GM19455 (cell line): Measurements from ENCODE around the gene PCSK1.
"Not testable (repeated sequence)": the region's sequence is repeated elsewhere in the genome, so short reads cannot be mapped to it uniquely, and the experiment has no call there.

ENCODE experiments used
- ATAC-seq: cut with Tn5 transposase; IDR thresholded peaks from one replicate; pipeline ENCODE4 v1.9.1; 2021; ENCODE audit not compliant: unreplicated experiment

PCSK1 gene

DNA sequence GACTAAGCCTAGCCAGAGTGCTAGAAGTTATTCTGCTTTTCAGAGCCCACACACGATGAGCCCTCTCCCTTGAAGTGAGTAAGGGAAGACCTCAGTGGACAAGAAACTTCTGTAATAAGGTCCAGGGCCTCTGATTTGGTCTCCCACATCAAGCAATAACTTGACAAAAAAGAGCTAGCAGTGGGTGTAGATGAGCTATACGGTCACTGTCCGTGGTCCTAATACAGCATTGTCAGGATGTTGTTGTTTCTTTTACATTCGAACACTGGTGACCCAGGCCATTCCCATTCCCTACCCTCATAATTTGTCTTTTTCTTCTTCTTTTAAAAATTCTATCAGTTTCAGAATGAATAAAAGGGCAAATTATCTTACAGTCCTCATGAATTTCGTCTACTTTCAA, 5.2 kb downstream of the PCSK1 start:
- no peak for ATAC-seq

DNA sequence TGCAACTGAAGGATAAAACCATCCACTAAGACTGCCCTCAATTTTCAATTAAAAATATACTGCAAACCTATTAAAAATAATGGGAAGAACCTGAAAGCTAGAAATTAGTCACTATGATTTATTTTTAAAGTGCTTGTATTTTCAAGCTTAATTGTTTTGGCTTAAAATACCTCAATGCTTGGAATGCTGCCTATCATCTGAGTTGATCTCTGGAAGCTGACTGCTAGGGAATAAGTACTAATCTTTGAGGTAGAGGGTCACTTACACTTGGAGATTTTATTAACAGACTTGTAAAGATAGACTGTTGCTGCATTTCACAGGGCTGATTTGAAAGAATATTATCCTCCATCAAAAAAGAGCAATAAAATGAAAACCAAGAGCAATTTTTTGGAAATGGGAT, 6.2 kb downstream of the PCSK1 start:
- no peak for ATAC-seq

DNA sequence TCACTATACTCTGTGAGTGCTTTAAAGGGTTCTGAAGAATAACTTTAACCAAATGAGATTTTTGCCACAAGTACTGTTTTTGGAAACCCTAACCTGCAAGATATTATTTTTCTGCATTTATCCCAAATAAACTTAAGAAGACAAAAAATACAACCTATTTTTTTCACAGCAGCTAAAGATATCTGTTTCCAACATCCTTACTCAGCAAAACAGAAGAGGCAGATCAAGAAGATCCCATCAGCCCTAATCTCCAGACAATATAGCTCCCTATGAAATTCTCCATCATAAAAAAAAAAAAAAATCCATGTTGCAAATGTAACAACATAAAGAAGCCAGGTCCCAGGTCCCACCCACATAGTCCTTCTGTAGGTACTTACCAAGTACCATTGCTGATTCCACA, 7.6 kb downstream of the PCSK1 start:
- ATAC-seq, result no peak

- no peak for ATAC-seq
Measured at GRCh38 chr5:96415897-96416296, 17.2 kb downstream of the PCSK1 start.

DNA sequence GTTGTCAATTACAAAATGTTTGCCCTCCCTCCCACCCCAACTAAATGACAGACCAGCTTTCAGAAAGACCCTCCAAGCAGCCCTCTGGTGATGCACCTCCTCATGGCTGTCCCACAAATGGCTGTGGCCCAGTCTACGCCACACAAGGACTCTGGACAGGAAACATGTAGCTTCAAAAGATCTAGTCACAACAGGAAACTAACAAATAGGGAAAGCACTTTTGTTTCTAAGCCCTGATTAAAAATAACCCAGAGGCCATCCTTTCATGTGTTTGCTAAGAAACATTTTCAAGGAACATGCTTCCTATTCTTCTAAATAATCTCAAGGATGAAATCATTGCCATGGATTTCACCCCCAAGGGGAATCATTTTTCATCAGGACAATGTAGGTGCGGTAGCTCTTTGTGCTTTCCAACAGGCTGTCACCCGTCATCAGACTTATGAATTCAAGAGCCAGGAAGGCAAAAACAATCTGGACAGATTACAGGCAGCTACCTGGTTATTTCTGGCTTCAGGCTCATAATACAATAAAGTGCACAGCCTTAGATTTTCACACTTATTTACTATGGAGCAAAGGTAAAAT, 20.1 kb downstream of the PCSK1 start:
- no peak for ATAC-seq

- no peak for ATAC-seq
Measured at GRCh38 chr5:96410013-96410412, 23.0 kb downstream of the PCSK1 start.

DNA sequence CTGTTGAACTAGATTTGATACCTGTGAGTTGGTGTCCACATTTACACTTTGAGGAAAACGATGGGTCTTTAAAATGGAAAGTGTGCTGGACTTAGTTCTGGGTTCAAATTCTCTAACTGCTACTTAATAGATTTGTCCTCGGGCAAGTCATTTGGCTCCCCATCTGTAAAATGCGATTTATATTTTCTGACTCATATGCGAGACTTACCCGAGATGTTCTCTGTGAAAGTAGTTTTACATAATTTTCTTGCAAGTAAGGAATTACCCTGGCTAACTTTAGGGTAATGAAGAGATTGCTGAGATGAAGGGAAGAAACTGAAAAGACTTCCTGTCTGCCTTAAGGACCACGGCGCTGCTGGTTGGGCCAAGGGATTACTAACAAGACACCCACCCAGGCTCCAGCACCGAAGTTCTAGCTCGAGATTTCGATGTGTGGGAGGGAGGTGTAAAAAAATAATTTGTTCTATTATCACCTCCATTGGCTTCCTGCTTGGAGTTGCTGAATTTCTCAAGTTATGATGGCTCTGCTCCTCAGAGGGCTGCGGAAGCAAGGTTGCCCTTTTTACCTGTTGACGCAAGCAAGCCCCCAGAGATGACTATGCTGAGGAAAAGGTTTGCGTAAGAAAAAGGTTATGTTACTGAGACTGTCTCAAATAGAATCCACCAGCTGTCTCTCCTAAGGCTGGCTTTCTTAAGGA, 24.1 kb downstream of the PCSK1 start:
- ATAC-seq, result no peak

- ATAC-seq, result no peak
Measured at GRCh38 chr5:96408210-96408777, 24.8 kb downstream of the PCSK1 start.

- ATAC-seq, result no peak
Measured at GRCh38 chr5:96407436-96407835, 25.6 kb downstream of the PCSK1 start.

DNA sequence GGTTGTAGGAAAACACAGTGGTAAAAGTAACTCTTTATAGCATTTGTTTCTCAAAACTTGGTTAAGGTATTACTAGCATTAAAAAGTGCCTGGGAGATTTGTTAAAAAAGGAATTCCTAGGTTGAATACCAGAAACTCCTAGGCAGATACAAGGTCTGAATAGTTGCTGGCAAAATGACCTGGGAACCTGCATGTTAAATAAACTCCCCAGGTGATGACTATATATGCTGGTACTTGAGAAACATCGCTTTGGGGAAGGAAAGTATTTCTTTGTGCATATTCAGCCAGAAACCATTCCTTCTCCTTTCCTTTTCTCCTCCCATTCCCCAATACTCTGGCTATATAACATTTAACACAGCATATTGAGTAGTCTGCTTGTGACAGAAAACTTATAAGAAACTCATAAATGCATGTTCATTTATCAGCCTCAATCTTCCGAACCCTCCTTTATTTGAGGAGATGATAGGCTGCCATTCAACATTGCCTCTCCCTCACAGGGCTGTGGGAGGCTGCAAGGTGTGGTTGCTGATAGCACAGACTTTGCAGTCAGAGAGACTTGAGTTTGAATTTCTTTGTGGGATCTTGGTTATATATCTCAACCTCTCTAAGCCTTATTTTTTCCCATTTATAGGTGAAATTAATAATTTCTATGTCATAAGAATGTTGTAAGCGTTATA, 28.7 kb downstream of the PCSK1 start:
- ATAC-seq, result no peak

- ATAC-seq, result no peak
Measured at GRCh38 chr5:96402500-96402899, 30.5 kb downstream of the PCSK1 start.

DNA sequence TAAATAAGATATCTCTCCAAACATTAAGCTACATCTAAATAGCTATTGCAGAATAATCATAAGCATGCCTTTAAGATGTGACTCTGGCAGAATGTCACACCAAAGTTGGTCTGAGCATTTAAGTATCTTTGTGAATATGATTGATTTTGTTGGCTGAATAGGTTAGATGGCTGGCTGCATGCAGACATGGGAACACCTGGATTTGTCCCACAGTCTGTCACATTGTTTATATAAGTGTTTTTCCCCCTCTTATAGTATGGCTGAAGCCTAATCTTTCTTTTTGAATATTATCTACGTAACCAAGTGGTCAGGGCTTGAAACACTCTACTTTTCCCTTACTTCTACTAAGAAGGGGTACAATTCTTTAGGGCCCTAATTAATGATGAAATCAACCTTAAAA, 36.2 kb downstream of the PCSK1 start:
- no peak for ATAC-seq

- not testable (repeated sequence) for ATAC-seq
Measured at GRCh38 chr5:96395295-96395694, 37.8 kb downstream of the PCSK1 start.

DNA sequence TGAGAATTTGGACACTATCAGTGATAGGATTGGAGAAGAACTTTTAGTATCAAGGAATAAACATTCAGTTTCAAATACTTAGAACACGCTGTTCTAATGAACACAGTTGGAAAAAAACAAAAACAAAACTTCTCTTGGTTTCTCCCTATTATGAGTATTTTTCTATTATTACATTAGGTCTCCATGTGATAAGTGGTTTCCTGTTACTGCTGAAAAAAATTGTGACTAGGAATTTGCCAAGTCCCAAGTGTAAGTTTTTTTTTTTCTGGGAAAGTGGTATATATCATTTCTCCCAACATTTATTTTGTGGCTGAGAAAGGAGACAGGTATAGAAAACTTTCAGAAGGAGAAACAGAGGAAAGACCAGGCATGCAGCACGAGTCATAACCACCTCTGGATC, 41.1 kb downstream of the PCSK1 start:
- no peak for ATAC-seq

- ATAC-seq, result no peak
Measured at GRCh38 chr5:96388176-96388575, 44.9 kb downstream of the PCSK1 start.

DNA sequence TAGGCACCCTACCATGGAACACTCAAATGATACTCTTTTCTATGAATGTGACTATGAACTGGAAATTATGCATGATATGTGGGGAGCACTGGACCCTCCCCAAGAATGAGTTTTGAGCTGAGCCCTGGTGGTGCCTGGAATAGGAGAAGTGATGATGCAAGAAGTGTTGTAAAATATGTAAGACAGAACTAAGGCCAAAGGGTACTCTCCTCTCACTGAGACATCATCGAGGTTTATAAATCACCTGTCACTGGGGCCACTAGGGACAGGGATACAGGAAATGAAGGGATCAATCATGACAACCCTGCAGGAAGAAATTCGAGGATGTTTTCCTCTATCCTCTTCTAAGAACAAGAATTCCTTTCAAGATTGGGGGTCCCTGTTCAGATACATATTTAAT, 45.4 kb downstream of the PCSK1 start:
- no peak for ATAC-seq

DNA sequence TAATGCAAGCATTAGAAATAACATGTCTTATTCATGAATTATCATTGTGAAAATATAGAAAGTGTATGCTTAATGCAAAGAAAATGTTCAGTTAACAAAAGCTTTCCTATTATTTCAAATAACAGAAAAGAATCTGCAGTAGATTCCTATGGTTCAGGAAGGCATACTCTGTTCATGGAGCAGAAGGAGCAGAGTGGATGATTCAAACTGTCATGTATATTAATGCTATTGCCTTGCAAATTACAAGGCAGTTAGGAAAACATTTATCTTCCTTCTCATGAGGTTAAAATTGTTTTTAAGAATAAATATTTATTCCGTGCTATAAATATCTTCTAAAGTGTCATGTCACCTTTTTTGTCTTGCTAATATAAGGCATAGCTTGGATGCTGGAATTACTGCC, 47.5 kb downstream of the PCSK1 start:
- no peak for ATAC-seq

DNA sequence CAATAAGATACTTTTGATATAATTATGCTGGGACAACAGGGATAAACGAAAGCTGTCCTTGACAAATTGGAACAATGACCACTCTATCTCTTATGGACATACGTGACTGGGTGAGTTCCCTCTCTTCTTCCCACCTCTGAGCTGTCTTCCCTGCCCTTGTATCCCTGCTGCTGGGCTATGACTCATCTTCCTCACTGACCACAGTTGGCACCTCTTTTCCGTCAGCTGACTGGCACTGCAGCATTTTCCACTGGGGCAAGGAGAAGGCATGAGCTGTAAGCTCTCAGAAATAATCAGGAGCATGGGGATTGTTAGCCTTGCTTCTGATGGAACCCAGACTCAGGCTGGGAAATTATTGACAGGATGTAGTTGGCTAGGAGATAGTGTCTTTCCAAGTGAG, 48.7 kb downstream of the PCSK1 start:
- ATAC-seq, result no peak

DNA sequence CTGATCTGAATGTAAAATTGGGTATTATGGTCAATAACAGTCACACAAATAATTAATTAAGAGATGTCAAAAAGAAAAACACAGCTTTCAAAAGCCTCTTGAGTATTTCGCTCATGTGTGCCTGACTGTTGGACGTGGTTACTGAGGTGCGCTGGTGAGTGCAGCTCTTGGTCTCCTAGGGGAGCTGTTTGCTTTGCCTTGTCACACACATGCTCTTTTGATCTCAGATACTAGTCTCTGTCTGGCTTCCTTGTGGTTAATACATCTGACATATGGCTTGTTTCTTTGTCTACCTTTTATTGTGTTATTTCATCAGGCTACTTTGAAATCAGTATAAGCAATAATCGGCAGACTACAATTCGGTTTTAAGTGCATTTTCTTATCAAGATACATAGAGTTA, 51.5 kb downstream of the PCSK1 start:
- ATAC-seq, result no peak

DNA sequence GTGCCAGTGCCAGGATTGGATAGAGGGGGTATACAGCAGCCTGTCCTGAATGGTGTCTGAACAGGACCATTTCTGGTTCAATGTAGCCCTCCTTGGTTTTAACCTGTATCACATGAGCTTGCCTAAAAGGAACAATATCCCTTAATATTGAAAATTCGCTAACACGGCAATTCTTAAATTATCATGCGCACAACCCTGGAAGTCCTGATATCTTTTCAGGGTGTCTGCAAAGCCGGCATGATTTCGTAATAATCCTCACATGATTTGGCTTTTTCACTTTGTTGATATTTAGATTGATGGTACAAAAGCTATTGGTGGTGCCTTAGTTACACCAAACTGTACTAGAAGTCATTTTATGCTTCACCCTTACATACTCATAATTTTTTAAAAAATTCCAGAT, 53.2 kb downstream of the PCSK1 start:
- ATAC-seq, result no peak

GRCh38 chr5:96377597-96377996, 55.5 kb downstream of the PCSK1 start:
- ATAC-seq, result no peak

DNA sequence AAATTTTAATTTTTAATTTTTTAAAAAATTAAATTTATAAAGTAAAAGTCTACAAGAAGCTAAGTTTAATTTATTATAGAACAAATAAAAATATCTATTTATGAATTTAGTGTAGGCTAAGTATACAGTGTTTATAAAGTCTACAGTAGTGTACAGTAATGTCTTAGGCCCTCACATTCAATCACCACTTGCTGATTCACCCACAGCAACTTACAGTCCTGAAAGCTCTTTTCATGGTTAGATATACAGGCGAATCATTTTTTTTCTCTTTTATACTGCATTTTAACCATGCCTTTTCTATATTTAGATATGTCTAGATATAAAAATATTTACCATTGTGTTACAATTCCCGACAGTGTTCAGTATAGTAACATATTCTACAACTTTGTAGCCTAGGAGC, 55.9 kb downstream of the PCSK1 start:
- ATAC-seq, result no peak
